HG02759 (cell line): Measurements from ENCODE around the gene PARD3.

Source experiments
- ATAC-seq: cut with Tn5 transposase; IDR thresholded peaks from one replicate; pipeline ENCODE4 v1.9.1; 2021; ENCODE audit warnings: mild to moderate bottlenecking, moderate library complexity; ENCODE audit not compliant: unreplicated experiment

PARD3 gene

DNA sequence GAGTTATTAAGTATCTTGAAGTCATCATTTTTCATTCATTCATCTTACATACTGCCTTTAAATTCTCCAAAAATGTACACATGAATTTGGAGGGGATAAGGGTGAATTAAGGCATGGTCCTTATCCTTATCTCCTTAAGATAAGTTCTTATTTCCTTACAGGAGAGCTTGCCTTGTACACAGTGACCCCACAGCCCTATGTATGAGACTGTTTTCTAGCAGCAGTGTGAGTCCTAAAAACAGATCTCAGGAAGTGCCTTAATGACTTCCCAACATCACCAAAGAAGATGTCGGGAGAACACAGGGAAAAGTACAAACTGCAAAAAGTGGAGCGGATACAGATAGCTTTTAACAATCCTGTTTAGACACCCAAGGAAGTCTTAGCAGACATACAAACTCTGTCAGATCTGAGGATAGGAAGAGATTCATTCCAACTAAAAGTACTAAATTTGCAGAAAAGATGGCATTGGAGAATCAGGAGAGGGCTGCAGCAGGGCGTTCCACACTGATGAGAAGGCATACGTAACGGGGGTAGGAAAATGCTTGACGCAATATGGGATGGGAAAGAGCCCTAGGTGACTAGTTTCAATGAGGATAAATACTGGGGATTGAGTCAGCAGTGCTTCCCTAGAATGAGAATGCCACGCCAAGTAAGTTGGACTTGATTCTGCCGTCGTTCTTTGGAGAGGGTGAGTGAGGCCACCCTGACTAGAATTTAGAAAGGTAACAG is 570.2 kb downstream of the PARD3 start:
- ATAC-seq, result no peak

DNA sequence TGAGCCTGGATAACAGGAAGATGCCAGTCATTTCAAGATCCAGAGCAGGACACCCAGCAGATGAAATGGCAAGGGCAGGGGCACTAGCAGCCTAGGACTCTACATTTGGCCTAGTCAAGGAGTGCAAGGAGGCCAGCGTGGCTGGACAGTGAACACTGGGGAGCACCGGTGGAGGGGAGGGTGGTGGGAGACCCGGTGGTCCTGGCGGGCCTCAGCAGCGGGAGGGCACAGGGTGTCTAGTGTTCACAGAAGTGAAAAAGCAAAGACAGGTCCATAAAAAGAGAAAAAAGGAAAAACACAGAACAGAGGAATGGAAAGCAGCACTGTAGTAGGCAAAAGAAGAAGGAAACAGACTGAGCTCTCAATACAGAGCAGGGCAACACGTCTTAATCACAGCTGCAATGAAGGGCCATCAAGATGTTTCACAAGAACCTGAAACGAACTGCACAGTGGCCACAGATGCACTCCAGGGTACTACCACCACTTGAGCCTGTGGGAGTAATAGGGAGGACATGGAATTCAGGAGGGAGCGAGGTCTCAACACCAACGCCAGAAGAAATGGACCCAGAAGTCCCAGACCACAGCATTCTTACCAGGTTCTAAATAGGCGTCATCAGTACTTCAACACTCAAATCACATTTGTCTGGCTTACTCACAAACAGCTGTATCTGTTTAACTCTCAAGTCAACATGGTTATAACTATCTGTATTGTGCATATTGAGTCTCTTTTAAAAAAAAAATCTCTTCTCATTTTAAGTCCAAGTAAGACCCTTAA is 573.7 kb downstream of the PARD3 start:
- ATAC-seq, result no peak

DNA sequence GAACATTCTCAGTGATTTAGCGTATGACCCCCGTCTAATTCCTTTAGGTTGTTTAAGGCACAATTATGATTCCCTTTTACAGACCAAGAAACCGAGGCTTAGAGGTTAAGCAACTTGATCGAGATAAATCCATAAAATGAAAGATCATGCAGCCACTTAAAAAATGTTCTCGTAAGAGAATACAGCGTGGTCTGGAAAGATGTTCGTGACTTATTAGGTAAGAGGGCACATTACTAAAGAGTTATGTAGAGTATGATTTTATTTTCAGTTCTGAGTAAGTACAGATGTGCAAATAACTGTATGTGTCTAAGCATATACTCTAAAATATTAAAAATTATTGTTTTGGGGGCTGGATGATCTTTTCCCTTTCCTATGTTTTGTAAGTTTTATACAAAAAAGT is 575.1 kb downstream of the PARD3 start:
- ATAC-seq, result no peak

DNA sequence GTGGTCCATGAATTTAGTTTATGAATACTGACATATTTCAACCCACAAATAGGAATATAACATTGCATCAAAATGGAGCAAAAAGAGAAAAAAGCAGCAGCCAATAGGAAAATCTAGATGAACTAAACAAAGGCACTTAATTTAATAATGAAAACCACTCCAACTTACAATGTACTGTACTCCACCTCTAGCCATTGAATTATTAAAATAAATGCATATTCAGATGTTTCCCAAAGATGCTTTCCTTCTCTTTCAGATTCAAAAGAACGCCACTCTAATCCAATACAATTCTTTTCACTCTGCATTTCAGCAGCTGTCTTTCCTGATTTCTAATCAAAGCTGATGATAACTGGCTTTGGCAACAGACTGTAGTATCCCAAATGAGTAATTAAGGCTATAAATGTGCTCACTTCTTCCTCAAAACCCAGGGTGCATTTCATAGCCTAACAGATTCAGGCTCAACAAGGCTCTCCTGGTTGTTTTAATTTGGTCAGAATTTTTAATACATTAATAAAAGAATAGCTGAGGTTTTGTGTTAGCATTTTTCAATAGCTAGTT is 577.1 kb downstream of the PARD3 start:
- no peak for ATAC-seq

DNA sequence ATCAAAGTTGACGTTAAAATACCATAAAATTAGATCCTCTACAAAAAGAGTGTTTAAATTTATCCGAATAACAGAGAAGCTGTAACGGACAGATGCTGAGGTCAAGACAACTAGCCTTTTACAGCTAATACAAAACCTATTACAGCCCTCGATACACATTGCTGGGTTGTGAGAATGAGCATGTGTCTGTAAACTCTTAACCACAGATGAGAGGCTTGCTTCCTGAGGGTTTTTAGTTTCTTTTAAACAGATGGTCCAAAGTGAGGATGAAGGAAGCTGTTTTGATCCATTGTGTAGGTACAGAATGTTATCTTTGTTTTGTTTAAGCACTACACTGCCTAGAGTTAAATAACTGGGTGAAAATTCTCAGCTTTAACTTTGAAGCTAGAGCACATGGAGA is 578.2 kb downstream of the PARD3 start:
- peak; percentile 69 for ATAC-seq

DNA sequence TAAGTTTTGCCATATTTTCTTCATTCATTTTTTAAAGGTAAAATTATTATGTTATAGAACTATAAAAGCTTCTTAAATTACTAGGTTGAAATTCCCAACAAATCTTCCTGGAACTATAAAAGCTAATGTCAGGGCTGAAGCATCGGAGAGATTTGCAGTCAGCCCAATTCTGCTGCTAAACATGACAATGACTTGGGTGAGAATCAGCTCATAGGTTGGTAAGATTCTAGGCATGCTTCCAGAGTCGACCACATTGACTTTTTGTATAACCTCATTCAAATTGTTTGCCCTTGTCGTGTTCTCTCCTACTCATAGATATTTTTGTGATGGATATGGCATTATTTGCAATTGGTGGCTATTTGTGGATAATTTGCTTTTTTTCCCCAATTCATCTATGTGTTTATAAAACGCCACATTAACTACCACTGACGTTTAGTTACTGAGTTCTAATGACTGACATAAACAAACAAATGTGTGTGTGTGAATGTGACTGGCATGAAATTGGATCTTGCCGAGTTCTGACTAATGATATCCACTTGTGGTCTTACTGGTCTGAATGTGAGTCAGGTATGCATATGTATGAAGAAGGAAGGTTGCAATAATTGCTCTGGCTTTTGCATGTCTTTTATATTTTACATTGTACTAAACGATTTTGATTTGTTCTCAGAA is 579.8 kb downstream of the PARD3 start:
- ATAC-seq, result no peak

DNA sequence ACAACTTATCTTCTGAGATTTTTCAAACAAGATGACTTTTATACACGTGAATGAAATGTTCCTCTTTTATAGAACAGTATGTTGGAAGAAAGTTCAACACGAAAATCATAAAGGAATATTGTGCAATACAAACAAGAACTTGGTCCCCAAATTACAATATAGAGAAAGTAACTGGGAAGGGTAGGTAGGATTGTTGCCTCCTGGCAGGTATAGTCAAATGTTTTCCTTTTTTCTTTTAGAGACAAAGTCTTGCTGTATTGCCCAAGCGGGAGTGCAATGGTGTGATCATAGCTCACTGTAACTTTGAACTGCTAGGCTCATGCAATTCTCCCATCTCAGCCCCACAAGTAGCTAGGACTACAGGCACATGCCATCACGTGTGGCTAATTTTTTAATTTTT is 582.6 kb downstream of the PARD3 start:
- ATAC-seq, result no peak

DNA sequence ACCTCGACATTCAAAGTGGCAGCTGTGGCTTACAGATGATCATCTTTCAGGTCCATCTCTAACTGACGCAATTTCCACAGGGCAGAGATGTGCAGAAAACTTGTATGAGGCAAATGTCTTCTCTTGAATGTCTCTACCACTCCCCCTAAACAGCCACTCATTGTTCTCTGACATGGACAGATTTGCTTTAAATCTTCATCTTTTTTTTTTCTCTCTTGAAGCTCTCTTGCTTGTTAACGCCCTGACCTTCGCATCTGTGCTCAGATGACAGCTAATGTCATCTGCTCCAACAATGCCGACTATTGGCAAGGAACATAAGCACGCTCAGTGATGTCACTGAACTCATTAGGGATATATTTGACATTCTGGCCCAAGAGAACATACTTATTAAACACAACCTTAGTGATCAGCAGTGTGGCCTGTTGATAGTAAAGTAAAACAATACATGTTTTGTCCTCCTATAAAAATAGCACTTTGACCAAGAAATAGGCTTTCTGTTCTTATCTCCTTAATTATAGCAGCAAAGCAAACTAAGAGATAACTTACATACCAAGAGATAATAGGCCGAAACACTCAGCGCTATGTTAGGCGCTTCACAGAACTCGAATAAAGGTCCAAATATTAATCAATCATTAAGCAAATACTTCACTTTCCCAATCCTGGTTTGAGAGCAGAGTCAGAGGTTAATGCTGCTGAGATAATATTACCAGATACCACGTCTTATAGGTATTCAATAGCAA is 583.5 kb downstream of the PARD3 start:
- ATAC-seq, result no peak

DNA sequence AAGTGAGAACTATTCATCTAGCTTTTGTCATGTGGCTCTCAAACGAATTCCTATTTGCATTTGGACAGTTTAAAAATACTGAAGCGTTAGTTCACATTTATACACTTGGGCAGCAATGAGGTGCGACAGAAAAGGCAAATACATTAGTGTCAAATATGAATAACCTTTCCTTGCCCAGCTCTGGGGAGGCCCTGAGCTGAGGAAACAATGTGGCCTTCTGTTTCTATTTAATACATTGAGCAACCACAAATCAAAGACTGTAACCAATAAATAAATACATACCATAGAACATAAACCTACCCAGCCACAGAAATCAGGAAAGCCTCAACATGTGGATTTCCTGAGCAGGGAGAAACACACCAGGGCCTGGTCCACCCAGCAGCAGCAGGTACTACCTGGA is 585.2 kb downstream of the PARD3 start:
- no peak for ATAC-seq

DNA sequence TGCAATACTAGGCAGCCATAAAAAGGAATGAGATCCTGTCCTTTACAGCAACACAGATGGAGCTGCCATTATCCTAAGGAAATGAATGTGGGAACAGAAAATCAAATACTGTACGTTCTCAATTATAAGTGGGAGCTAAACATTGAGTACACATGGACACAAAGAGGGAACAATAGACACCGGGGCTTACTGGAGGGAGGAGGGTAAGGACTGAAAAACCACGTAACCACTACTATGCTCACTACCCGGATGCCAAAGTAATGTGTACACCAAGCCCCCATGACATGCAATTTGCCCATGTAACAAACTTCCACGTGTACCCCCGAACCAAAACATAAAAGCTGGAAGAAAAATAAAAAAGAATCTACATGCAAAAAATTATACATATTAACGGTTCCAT is 587.0 kb downstream of the PARD3 start:
- no peak for ATAC-seq

DNA sequence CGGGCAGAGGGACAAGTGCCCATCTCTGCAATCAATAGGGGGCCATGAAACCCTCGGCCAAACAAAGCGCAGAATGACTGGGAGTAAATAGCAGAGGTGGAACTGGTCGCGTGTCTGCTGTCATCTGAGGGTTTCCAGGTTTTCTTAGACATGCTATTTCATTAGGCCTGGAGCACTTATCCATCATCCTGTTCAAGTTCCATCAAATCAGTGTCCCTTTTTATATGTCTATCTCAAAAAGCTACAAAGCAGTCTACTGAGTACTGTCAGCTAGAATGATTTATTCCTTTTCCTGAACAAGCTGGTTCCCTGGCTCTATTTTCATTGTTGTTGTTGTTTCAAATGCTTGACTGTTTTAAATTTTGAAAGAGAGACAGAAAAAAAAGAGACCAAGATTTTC is 590.5 kb downstream of the PARD3 start:
- ATAC-seq, result no peak

DNA sequence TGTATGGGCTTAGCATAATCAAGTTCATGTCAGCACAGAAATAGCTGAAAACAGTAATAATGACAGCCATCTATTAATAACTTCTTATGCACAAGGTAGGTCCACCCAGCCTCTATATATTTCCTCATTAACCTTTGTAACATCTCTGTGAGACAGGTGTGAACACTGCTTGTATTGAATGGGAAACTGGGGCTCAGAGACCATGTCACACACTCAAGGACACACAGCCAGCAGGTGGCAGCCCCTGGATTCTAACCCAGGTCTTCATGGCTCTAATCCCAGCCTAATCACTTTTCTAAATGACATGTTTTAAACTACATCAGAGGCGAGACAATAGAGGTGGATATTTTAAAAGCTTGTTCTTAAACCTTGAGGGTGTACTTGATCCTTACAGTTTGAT is 591.4 kb downstream of the PARD3 start:
- ATAC-seq, result no peak

DNA sequence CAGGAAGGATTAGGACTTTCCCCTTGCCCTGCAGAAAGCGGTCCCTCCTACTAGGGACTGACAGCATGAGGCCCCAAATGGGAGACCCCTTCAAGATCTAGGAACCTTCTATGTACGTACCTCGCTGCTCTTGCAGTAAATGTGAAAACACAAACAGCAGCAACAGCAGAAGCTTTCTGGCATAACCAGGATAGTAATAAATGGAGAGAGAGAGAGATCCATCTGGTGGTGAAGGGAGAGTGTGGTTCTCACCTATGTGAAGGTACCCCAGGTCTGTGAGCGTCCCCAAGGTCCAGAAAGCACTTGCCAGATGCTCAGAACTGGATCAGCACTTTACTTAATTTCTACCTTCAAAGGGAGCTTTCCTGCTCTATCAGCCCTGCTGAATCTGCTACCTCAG is 592.7 kb downstream of the PARD3 start:
- ATAC-seq, result no peak

DNA sequence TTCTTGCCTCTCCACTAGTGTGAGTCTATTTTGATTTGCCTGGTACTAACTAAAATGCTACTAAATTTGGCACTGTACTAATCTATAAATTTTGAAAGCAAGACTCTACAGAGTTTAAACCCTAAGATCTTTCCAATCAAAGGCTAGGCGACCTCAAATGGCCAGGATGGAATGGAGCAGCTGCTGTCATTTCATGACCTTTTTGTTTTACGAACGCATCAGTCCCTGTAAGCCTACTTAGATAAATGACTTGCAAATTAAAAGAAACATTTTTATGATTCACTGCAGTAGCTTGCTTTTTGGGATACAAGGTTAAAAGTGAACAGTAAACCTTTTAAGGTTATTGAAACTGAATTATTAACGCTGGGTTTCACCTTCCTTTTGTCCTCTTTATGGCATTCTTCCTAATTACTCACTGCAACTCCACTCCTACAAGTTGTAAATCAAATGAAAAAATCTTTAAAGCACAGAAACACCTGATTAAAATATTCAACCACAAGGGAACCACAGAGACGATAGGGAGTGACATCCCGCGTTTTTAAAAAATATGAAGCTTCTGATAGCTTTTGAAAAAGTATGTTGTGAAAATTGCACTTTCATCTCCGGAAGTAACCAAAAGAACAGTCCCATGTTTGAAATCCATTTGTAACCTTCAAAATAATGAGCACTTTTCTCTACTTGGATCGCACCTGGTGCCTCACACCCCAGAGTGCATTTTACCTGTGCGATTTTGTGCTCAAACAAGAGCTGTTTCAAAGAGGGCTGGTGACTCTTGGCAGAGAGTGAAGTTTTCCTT is 595.1 kb downstream of the PARD3 start:
- no peak for ATAC-seq

DNA sequence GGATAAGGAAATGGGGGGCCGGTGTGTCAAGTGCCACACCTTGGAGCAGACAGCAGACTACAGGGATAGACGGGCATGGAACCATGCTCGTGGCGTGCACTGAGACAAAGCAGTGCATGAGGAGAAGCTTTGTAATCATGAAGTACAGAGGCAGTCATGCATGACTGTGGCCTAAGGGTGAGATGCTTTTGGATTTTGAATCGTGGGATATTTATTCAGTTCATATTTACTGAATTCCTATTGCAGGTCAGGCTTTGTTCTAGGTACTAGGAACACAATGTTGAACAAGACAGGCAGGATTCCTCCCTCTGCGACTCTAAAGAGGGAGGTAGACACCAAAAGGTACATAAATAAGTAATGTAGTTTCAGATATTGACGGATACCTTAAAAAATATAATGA is 597.6 kb downstream of the PARD3 start:
- ATAC-seq, result no peak

DNA sequence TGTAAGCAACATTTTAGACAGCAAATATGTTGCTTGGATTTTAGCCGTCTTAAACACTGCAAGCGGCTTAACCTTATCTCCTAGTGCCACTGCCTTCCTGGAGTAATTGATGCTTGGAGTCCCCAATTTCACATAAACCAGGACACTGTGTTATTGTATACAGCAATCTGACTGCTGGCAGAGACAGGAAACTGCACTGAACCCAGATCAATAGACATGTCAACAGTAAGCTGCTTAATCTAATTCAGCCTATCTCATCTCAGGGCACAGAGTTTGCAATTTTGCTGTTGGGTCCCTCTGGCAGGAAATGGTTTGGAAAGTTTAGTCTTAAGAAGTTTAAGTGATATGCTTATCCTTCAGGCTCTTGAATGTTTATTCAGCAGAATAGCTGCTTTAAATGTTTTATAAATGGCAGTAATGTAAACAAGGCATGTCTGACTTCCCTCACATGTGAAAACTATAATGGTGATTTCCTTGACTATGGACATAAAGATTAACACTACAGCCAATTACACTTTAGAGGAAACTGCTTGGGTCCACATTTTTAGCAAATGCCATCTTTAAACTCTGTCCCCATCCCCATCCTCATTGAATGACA is 598.6 kb downstream of the PARD3 start:
- ATAC-seq, result no peak

DNA sequence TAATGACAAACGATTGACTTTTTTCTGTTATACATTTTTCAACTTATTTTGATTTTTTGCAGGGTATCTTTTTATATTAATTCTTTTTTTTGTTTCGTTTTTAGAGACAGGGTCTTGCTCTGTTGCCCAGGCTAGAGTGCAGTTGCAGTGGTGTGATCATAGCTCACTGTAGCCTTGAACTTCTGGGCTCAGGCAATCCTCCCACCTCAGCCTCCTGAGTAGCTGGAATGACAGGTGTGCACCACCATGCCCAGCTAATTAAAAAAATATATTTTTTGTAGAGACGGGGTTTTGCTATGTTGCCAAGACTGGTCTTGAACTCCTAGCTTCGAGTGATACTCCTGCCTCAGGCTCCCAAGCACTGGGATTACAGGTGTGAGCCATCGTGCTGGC is 601.3 kb downstream of the PARD3 start:
- no peak for ATAC-seq

DNA sequence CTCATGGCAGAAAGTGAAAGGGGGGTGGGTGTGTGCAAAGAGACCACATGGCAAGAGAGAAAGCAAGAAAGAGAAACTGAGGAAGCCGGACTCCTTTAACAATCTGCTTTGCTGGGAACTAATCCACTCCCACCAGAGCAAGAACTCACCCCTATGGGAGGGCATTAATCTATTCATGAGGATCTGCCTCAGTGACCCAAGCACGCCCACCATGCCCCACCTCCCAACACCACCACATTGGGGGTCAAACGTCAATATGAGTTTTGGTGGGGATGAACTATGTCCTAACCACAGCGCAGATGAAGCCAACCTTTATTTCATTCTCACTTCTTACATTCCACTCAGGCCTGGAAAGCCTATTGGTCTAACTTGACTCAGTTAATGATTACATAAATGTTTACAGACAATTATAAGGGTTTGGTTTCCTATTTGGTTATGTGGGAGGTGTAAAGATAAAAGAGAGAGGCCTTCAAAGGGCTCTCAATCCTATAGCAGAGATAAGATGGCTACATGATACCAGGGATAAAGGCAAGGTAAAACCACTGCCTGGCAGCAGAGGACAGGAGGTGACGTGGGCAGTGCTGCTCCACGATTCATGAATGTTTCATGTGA is 601.8 kb downstream of the PARD3 start:
- ATAC-seq, result no peak

DNA sequence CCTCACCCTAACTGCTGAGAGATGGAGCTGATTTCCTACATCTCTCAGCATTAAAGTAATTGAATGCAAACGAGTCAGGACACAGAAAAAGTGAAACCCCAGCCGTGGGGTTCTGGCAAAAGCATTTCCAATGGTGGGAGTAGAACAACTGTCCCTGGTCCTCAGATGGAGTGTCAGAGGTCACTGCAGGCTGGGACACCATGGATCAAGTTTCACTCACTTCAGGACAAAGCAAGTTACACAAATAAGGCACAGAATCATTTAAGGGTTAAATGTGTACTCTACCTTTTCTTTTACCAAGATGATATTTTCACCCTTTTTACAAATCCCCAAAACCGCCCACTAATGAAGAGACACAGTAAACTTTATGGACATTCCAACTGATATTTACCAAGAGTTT is 607.8 kb downstream of the PARD3 start:
- ATAC-seq, result no peak

DNA sequence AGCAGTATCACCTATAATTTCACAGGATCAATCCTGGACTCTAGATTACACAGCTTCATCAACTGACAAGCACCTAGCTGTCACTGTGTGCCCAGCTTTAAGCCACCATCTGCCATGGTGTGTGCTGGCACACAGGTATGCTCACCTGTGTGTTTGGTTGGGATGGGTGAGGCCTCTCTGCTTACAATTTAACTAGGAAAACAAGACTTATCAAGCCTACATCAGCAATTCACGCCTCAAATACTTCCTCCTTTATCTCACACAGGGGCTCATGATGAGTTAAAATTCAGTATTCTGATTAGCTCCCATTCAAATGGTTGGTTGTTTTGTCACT is 608.2 kb downstream of the PARD3 start:
- no peak for ATAC-seq
